ENCODE results near the gene SLC22A13. TPM values are rescaled to one million over a fixed set of nuclear protein-coding genes. Genes with fewer than 3 reads are reported as not detected.

Gene SLC22A13
- polyA plus RNA-seq, 1 donor (not counting 4 experiments of a cell fraction or from before 2014, with no cell fraction given): 0.25 TPM

DNA sequence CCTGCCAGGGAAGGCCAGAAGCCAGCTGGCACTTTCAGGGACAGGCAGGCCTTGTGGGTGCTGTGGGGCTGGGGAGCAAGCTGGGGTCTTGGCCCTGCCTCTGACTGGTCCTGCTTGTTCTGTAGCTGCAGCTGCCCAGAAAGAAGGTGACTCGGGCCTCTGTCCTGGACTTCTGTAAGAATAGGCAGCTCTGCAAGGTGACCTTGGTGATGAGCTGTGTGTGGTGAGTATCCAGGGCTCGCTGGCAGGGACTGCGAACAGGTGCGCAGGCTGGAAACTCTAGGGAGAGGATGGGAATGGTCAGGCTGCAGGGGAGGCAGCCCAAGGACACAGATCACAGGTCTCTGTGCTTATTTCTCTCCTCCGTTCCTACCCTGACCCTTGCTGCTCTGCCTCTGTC lies 47.7 kb downstream of the SLC22A13 start:
- Histone ChIP-seq H3K4me3 (ENCODE audit: control insufficient read depth in 2 of 3, extremely low read depth in 1 of 3, insufficient read depth in 2 of 3, low read depth in 1 of 3, low read length in 3 of 3) (no peak overlapping the region), H4K20me1 (ENCODE audit: control insufficient read depth, extremely low read depth, insufficient read depth, low read length) (no peaks in the 10 kb centered on the region), H3K9ac (ENCODE audit: control insufficient read depth, extremely low read depth, insufficient read depth, low read length) (no peak overlapping the region), H3K27ac (ENCODE audit: control insufficient read depth, insufficient read depth, low read length) (no peak overlapping the region), H3K9me3 (ENCODE audit: control insufficient read depth, low read depth, low read length) (no peaks in the 10 kb centered on the region), H3K4me2 (ENCODE audit: control insufficient read depth, extremely low read depth, insufficient read depth, low read depth, low read length) (no peak overlapping the region), H3K27me3 (ENCODE audit: control insufficient read depth, extremely low read depth, insufficient read depth, low read length) (peaks cover 4% of the 10 kb centered on the region), H3K4me1 (ENCODE audit: control insufficient read depth, extremely low read depth, insufficient read depth, low read length) (no peaks in the 10 kb centered on the region), H3K9me1 (ENCODE audit: control insufficient read depth, extremely low read depth, insufficient read depth, low read length) (no peaks in the 10 kb centered on the region), H3K79me2 (ENCODE audit: control insufficient read depth, insufficient read depth, low read length) (no peaks in the 10 kb centered on the region), H3K36me3 (ENCODE audit: control insufficient read depth in 2 of 2, extremely low read depth in 1 of 2, insufficient read depth in 2 of 2, low read length in 2 of 2) (peaks cover 0 to 1% of the 10 kb centered on the region in 2 experiments), H2AFZ (ENCODE audit: control insufficient read depth, low read length) (no peak overlapping the region)
- dilution Hi-C loops (cut with MboI; ENCODE audit: extremely low pct_ligation_motif_present, low sequenced_read_pairs): no loop called here
- no peak for DNase-seq (ENCODE audit: low read depth, low spot score)
- no peak for FAIRE-seq
- TF ChIP-seq, protein P1, sequence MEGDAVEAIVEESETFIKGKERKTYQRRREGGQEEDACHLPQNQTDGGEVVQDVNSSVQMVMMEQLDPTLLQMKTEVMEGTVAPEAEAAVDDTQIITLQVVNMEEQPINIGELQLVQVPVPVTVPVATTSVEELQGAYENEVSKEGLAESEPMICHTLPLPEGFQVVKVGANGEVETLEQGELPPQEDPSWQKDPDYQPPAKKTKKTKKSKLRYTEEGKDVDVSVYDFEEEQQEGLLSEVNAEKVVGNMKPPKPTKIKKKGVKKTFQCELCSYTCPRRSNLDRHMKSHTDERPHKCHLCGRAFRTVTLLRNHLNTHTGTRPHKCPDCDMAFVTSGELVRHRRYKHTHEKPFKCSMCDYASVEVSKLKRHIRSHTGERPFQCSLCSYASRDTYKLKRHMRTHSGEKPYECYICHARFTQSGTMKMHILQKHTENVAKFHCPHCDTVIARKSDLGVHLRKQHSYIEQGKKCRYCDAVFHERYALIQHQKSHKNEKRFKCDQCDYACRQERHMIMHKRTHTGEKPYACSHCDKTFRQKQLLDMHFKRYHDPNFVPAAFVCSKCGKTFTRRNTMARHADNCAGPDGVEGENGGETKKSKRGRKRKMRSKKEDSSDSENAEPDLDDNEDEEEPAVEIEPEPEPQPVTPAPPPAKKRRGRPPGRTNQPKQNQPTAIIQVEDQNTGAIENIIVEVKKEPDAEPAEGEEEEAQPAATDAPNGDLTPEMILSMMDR (optimal IDR thresholded peaks at IDR 0.05 in 1 of 3, IDR thresholded peaks at IDR 0.05 in 1 of 3, conservative IDR thresholded peaks at IDR 0.05 in 1 of 3; ENCODE audit: extremely low read depth in 1 of 3, insufficient read depth in 2 of 3, low read length in 3 of 3): no peak
- TF ChIP-seq EZH2 (IDR thresholded peaks at IDR 0.05; ENCODE audit: low read length): no peak

GRCh38 chr3:38313695-38314094 lies 48.1 kb downstream of the SLC22A13 start:
- Histone ChIP-seq H3K4me2 (ENCODE audit: control insufficient read depth, extremely low read depth, insufficient read depth, low read depth, low read length) (no peak overlapping the region), H3K79me2 (ENCODE audit: control insufficient read depth, insufficient read depth, low read length) (no peaks in the 10 kb centered on the region), H3K4me3 (ENCODE audit: control insufficient read depth in 2 of 3, extremely low read depth in 1 of 3, insufficient read depth in 2 of 3, low read depth in 1 of 3, low read length in 3 of 3) (no peak overlapping the region), H3K9ac (ENCODE audit: control insufficient read depth, extremely low read depth, insufficient read depth, low read length) (no peak overlapping the region), H3K9me3 (ENCODE audit: control insufficient read depth, low read depth, low read length) (no peaks in the 10 kb centered on the region), H3K4me1 (ENCODE audit: control insufficient read depth, extremely low read depth, insufficient read depth, low read length) (no peaks in the 10 kb centered on the region), H4K20me1 (ENCODE audit: control insufficient read depth, extremely low read depth, insufficient read depth, low read length) (no peaks in the 10 kb centered on the region), H3K27me3 (ENCODE audit: control insufficient read depth, extremely low read depth, insufficient read depth, low read length) (peaks cover 4% of the 10 kb centered on the region), H2AFZ (ENCODE audit: control insufficient read depth, low read length) (no peak overlapping the region), H3K27ac (ENCODE audit: control insufficient read depth, insufficient read depth, low read length) (no peak overlapping the region), H3K36me3 (ENCODE audit: control insufficient read depth in 2 of 2, extremely low read depth in 1 of 2, insufficient read depth in 2 of 2, low read length in 2 of 2) (peaks cover 0 to 1% of the 10 kb centered on the region in 2 experiments), H3K9me1 (ENCODE audit: control insufficient read depth, extremely low read depth, insufficient read depth, low read length) (no peaks in the 10 kb centered on the region)
- TF ChIP-seq EZH2 (IDR thresholded peaks at IDR 0.05; ENCODE audit: low read length): no peak
- TF ChIP-seq, protein P1 (optimal IDR thresholded peaks at IDR 0.05 in 1 of 3, IDR thresholded peaks at IDR 0.05 in 1 of 3, conservative IDR thresholded peaks at IDR 0.05 in 1 of 3; ENCODE audit: extremely low read depth in 1 of 3, insufficient read depth in 2 of 3, low read length in 3 of 3): no peak
- FAIRE-seq (no peak), DNase-seq (ENCODE audit: low read depth, low spot score) (no peak)
- dilution Hi-C loops (cut with MboI; ENCODE audit: extremely low pct_ligation_motif_present, low sequenced_read_pairs): no loop called here

Data from keratinocyte (primary cell).